Measurements from ENCODE around the gene ODF2.
"Not testable (repeated sequence)": the region's sequence is repeated elsewhere in the genome, so short reads cannot be mapped to it uniquely, and the experiment has no call there.

ODF2 gene

DNA sequence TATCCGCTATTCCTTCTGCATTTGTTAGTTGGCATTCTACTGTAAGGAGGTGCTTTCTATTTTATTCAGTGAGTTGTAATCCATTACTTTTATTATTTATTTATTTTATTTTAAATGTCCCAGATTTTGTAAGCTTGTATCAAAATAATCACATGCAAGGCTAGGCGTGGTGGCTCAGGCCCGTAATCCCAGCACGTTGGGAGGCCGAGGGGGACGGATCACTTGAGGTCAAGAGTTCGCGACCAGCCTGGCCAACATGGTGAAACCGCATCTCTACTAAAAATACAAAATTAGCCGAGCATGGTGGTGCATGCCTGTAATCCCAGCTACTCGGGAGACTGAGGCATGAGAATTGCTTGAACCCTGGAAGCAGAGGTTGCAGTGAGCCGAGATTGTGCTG is 50.1 kb downstream of the ODF2 start:
- H3K27me3 ChIP-seq (ENCODE audit: control insufficient read depth, insufficient read depth, low read length); H3K9ac ChIP-seq (ENCODE audit: low read length); H3K27ac ChIP-seq (ENCODE audit: low read length); H3K9me3 ChIP-seq (ENCODE audit: control insufficient read depth, low read depth, low read length); H3K36me3 ChIP-seq (ENCODE audit: control insufficient read depth, low read depth, low read length); H3K4me1 ChIP-seq (ENCODE audit: control insufficient read depth, low read depth, low read length); H3K4me3 ChIP-seq (ENCODE audit: low read length): not testable (repeated sequence)

DNA sequence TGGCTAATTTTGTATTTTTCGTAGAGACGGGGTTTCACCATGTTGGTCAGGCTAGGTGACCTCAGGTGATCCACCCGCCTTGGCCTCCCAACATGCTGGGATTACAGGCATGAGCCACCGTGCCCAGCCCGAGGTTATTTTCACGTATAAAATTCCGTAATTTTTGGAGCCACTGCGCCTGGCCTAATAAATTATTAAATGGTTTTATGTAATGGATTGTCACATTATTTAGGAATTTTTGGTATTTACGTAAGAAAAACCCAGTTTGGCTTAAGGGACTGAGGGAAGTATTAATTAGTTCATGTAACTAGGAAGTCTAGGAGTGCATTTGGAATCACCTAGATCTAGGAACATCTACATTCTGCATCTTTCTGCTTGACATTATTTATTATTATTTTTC is 57.0 kb downstream of the ODF2 start:
- Histone ChIP-seq H3K9me3 (ENCODE audit: control insufficient read depth, low read depth, low read length) (no peaks in the 10 kb centered on the region), H3K9ac (ENCODE audit: low read length) (no peak overlapping the region), H3K4me3 (ENCODE audit: low read length) (no peak overlapping the region), H3K4me1 (ENCODE audit: control insufficient read depth, low read depth, low read length) (no peaks in the 10 kb centered on the region), H3K27ac (ENCODE audit: low read length) (no peak overlapping the region), H3K36me3 (ENCODE audit: control insufficient read depth, low read depth, low read length) (peaks cover 9% of the 10 kb centered on the region), H3K27me3 (ENCODE audit: control insufficient read depth, insufficient read depth, low read length) (no peaks in the 10 kb centered on the region)

DNA sequence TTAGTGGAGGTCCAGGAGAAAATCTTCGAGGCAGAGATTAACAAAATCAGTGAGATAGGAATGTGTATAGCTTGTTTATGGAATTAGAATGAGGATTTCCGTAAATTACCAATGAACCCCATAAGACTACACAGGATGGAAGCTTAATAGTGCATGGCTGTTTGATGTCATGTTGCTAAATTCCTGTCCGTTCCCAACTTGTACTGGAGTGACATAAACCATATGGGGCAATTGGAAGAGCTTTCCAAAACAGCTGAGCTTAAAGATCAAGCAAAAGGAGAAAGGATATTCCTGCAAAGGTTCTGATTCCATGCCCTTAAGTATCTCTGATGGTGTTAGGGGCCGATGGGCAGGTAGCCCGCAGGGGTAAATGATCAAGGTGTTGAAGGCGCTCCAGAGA is 66.2 kb downstream of the ODF2 start:
- H3K4me3 ChIP-seq (ENCODE audit: low read length), result no peak overlapping the region
- no peaks in the 10 kb centered on the region for H3K27me3 ChIP-seq (ENCODE audit: control insufficient read depth, insufficient read depth, low read length)
- H3K9ac ChIP-seq (ENCODE audit: low read length), result no peak overlapping the region
- peaks cover 8% of the 10 kb centered on the region for H3K36me3 ChIP-seq (ENCODE audit: control insufficient read depth, low read depth, low read length)
- no peaks in the 10 kb centered on the region for H3K4me1 ChIP-seq (ENCODE audit: control insufficient read depth, low read depth, low read length)
- no peak overlapping the region for H3K27ac ChIP-seq (ENCODE audit: low read length)
- H3K9me3 ChIP-seq (ENCODE audit: control insufficient read depth, low read depth, low read length), result no peaks in the 10 kb centered on the region

DNA sequence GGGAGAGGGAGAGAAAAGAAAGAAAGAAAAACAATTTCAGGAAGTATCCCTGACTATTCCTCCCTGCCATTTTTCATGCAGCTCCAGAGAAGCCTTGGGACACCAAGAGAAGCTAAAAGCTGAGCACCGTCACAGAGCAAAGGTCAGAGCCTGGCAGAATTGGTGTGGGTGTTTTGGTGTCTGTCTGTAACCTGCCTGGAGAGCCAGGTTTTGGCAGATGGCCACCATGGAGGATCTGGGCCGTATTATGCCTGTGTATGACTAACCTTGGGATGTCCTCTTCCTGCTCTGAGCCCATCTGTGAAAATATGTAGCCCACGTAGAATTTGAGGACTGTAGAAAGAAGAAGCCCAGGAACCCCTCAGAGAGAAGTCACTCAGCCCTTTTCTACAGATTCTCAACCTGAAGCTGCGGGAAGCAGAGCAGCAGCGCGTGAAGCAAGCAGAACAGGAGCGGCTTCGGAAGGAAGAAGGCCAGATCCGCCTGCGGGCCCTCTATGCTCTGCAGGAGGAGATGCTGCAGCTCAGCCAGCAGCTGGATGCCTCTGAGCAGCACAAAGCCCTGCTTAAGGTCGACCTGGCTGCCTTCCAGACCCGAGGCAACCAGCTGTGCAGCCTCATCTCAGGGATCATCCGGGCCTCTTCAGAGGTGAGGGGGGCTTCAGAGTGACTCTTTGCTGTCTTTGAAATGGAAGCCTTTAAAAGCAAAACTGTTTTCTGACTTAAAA is 67.6 kb downstream of the ODF2 start:
- Histone ChIP-seq H3K9ac (ENCODE audit: low read length) (no peak overlapping the region), H3K9me3 (ENCODE audit: control insufficient read depth, low read depth, low read length) (no peaks in the 10 kb centered on the region), H3K36me3 (ENCODE audit: control insufficient read depth, low read depth, low read length) (peaks cover 12% of the 10 kb centered on the region), H3K27ac (ENCODE audit: low read length) (no peak overlapping the region), H3K27me3 (ENCODE audit: control insufficient read depth, insufficient read depth, low read length) (no peaks in the 10 kb centered on the region), H3K4me3 (ENCODE audit: low read length) (no peak overlapping the region), H3K4me1 (ENCODE audit: control insufficient read depth, low read depth, low read length) (no peaks in the 10 kb centered on the region)

DNA sequence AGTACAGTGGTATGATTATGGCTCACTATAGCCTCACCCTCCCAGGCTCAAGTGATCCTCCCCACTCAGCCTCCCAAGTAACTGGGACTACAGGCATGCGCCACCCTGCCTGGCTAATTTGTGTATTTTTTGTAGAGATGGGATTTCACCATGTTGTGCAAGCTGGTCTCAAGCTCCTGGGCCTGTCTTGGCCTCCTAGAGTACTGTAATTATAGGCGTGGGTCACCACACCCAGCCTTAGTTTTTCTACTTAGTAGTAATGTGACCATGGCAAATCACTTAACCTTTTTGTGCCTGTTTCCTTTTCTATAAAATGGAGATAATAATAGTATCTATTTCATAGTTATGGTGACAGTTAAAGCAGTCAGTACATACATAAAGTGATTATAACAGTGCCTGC is 70.9 kb downstream of the ODF2 start:
- Histone ChIP-seq H3K27ac (ENCODE audit: low read length) (no peak overlapping the region), H3K4me3 (ENCODE audit: low read length) (no peak overlapping the region), H3K4me1 (ENCODE audit: control insufficient read depth, low read depth, low read length) (no peaks in the 10 kb centered on the region), H3K9me3 (ENCODE audit: control insufficient read depth, low read depth, low read length) (no peaks in the 10 kb centered on the region), H3K27me3 (ENCODE audit: control insufficient read depth, insufficient read depth, low read length) (no peaks in the 10 kb centered on the region), H3K36me3 (ENCODE audit: control insufficient read depth, low read depth, low read length) (peaks cover 24% of the 10 kb centered on the region), H3K9ac (ENCODE audit: low read length) (no peak overlapping the region)

DNA sequence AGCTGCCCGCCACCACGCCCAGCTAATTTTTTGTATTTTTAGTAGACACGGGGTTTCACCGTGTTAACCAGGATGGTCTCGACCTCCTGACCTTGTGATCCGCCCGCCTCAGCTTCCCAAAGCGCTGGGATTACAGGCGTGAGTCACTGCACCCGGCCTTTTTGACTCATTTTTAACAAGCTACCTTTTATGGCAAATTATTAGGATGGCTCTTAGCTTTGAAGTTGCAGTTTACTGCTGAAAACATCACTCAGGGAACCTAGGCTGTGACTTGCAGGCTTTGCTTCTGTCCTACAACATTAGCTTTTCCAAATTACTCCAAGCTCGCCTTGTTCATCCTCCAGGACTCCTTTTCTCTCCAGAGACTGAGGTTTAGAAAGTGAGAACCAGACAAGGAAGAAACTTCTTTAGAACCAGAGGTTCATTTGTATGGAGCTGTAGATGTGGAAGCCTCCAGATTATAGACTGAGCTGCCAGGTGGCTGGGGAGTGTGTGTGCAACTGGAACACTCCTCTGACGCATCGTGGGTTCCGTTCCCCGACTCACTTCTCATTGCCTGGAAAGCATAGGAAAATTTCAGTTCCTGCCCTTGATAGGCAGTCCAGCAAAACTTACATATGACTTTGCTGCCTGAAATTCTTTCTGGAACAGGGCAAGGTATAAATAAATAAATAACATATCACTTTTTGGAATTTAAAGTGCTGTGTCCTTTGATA is 72.8 kb downstream of the ODF2 start:
- Histone ChIP-seq H3K36me3 (ENCODE audit: control insufficient read depth, low read depth, low read length) (peaks cover 27% of the 10 kb centered on the region), H3K27ac (ENCODE audit: low read length) (no peak overlapping the region), H3K27me3 (ENCODE audit: control insufficient read depth, insufficient read depth, low read length) (no peaks in the 10 kb centered on the region), H3K9ac (ENCODE audit: low read length) (no peak overlapping the region), H3K9me3 (ENCODE audit: control insufficient read depth, low read depth, low read length) (no peaks in the 10 kb centered on the region), H3K4me1 (ENCODE audit: control insufficient read depth, low read depth, low read length) (no peaks in the 10 kb centered on the region), H3K4me3 (ENCODE audit: low read length) (no peak overlapping the region)

DNA sequence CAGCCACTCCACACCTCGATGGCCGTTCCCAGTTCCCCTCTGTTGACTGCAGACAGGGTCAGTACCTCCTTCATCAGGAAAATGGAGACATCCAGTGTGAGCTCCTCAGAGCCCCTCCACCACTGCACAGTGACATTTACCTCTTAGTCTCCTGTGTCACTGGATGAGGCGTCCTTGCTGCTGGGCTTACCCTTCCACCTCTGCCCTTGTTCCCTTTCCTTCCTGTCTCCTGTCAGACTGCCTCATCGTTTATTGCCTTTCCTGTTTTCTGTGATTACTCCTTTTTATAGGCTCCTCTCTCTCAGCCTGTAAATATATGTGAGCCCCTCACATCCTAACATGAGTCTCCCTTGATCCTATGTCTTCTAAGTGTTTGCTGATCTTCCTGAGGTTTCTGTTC is 73.4 kb downstream of the ODF2 start:
- Histone ChIP-seq H3K9me3 (ENCODE audit: control insufficient read depth, low read depth, low read length) (no peaks in the 10 kb centered on the region), H3K4me1 (ENCODE audit: control insufficient read depth, low read depth, low read length) (no peaks in the 10 kb centered on the region), H3K27me3 (ENCODE audit: control insufficient read depth, insufficient read depth, low read length) (no peaks in the 10 kb centered on the region), H3K9ac (ENCODE audit: low read length) (no peak overlapping the region), H3K36me3 (ENCODE audit: control insufficient read depth, low read depth, low read length) (peaks cover 29% of the 10 kb centered on the region), H3K4me3 (ENCODE audit: low read length) (no peak overlapping the region), H3K27ac (ENCODE audit: low read length) (no peak overlapping the region)

DNA sequence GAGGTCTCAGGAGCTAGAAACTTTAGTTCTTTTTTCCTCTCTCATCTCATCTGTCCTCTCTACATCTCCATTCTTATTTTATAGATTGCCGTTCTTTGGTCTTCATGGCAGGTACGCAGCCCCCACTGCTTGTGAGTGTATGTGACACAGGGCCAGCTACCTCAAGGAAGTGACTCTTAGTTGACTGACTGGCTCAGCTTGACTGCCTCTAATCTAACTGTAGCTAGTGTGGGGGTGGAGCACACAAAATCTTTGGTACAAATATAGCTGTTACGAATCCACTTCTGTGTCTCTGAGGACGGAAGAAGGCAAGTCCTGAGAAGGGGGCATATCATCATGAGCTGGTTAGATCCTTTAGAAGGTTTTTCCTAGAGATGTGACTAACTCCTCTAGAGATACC is 76.8 kb downstream of the ODF2 start:
- Histone ChIP-seq H3K4me1 (ENCODE audit: control insufficient read depth, low read depth, low read length) (no peaks in the 10 kb centered on the region), H3K27ac (ENCODE audit: low read length) (no peak overlapping the region), H3K4me3 (ENCODE audit: low read length) (no peak overlapping the region), H3K36me3 (ENCODE audit: control insufficient read depth, low read depth, low read length) (peaks cover 20% of the 10 kb centered on the region), H3K27me3 (ENCODE audit: control insufficient read depth, insufficient read depth, low read length) (no peaks in the 10 kb centered on the region), H3K9ac (ENCODE audit: low read length) (no peak overlapping the region), H3K9me3 (ENCODE audit: control insufficient read depth, low read depth, low read length) (no peaks in the 10 kb centered on the region)

DNA sequence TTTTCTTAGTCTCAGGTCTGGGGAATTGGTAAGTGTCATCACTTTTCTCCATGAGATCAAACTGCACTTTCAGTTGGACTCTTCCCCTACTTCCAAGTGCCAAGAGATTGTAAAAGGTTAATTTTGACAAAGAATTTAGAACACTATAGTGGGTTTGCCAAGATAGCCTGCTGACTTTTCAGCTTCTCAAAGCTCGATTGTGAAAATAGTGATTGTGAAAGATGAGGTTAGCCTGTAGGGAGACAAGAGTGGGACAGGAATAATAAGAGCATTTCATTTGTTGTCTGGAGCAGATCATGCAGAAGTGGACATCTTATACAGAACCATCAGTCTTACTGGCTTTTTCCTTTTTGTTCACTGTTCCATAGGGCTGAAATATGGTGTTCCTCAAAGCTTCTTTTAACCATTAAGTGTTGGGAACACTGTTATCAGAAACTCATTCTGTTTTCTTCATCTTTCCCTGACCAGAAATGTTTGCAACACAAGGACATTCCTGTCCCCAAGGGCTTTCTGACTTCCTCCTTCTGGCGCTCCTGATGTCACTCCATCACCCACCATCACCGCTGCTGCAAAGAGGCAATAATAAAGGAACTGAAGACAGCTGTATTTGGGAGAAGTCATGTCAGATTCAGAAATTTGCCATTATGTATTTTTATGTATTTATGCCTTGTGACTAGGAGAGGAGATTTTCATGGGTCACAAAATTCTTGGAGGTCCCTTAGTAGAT is 85.0 kb downstream of the ODF2 start:
- H3K4me1 ChIP-seq (ENCODE audit: control insufficient read depth, low read depth, low read length), result no peaks in the 10 kb centered on the region
- no peaks in the 10 kb centered on the region for H3K27me3 ChIP-seq (ENCODE audit: control insufficient read depth, insufficient read depth, low read length)
- peaks cover 27% of the 10 kb centered on the region for H3K36me3 ChIP-seq (ENCODE audit: control insufficient read depth, low read depth, low read length)
- H3K9me3 ChIP-seq (ENCODE audit: control insufficient read depth, low read depth, low read length), result no peaks in the 10 kb centered on the region
- H3K4me3 ChIP-seq (ENCODE audit: low read length), result no peak overlapping the region
- no peak overlapping the region for H3K9ac ChIP-seq (ENCODE audit: low read length)
- no peak overlapping the region for H3K27ac ChIP-seq (ENCODE audit: low read length)

DNA sequence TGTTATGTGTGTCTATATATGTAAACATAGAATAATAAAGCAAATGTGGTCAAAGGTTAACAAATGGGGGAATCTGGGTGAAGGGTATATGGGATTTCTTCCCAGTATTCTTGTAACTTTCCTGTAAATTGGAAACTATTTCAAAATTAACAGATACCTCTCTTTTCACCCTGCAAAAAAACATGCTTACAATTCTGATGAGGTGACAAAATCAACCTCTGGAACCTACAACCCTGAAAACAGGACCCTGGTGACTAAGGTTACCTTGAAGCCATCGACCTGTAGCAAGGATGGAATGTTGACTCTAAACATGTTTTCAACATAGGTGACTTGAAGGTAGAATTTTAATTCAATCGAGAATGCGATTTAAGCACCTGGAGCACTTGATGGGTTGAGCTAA is 90.7 kb downstream of the ODF2 start:
- Histone ChIP-seq H3K9me3 (ENCODE audit: control insufficient read depth, low read depth, low read length) (no peaks in the 10 kb centered on the region), H3K9ac (ENCODE audit: low read length) (no peak overlapping the region), H3K4me3 (ENCODE audit: low read length) (no peak overlapping the region), H3K36me3 (ENCODE audit: control insufficient read depth, low read depth, low read length) (no peaks in the 10 kb centered on the region), H3K4me1 (ENCODE audit: control insufficient read depth, low read depth, low read length) (peaks cover 7% of the 10 kb centered on the region), H3K27me3 (ENCODE audit: control insufficient read depth, insufficient read depth, low read length) (peaks cover 18% of the 10 kb centered on the region), H3K27ac (ENCODE audit: low read length) (no peak overlapping the region)

DNA sequence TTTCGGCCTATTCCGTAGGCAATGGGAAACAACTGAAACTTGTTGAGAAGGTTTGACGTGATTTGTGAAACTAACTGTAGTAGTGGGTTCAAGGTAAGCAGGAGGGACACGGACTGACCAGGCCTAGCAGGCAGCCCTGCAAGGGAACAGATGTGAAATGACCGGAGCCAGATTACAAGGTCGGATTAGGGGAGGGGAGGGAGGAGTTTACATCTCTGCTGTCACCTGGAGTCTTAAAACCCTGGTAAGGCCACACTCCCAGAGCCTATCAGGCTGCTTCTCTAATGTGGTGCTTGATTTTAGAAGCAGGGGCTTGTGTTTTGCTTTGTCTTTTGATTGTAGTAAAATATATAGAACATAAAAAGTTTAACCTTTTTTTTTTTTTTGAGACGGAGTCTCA is 93.1 kb downstream of the ODF2 start:
- Histone ChIP-seq H3K36me3 (ENCODE audit: control insufficient read depth, low read depth, low read length) (no peaks in the 10 kb centered on the region), H3K9me3 (ENCODE audit: control insufficient read depth, low read depth, low read length) (no peaks in the 10 kb centered on the region)

More for the DNA sequence above, 93.1 kb downstream of the ODF2 start:
- Histone ChIP-seq H3K4me3 (ENCODE audit: low read length) (no peak overlapping the region), H3K27me3 (ENCODE audit: control insufficient read depth, insufficient read depth, low read length) (peaks cover 27% of the 10 kb centered on the region), H3K27ac (ENCODE audit: low read length) (no peak overlapping the region), H3K4me1 (ENCODE audit: control insufficient read depth, low read depth, low read length) (peaks cover 17% of the 10 kb centered on the region), H3K9ac (ENCODE audit: low read length) (no peak overlapping the region)

Data from iPS-18a (cell line).